IPS-18c (cell line): ENCODE measurements around the gene UST.

Experiments
- H3K4me3 ChIP-seq: 2 replicates; pipeline ENCODE4 v1.7.0; 2013; ENCODE audit warnings: low read depth, mild to moderate bottlenecking, low read length, moderate library complexity; ENCODE audit not compliant: insufficient read depth
- H3K9me3 ChIP-seq: one replicate; pipeline ENCODE4 v1.6.1; 2013; ENCODE audit warnings: mild to moderate bottlenecking, low read length, moderate library complexity; ENCODE audit not compliant: control insufficient read depth, insufficient read depth

Gene UST

DNA sequence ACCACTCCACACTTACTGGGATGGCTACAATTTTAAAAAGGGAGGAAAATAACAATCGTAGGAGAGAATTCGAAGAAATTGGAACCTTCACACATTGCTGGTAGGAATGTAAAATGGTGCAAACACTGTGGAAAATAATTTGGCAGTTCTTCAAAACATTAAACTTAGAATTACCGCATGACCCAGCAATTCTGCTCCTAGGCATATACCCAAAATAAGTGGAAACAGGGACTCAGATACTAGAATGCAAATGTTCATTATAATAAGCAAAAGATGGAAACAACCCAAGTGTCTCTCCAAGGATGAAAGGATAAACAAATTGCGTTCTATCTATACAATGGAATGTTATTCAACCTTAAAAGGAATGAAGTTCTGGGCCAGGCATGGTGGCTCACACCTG is 325.2 kb downstream of the UST start:
- no peaks in the 10 kb centered on the region for H3K9me3 ChIP-seq
- no peak overlapping the region for H3K4me3 ChIP-seq

DNA sequence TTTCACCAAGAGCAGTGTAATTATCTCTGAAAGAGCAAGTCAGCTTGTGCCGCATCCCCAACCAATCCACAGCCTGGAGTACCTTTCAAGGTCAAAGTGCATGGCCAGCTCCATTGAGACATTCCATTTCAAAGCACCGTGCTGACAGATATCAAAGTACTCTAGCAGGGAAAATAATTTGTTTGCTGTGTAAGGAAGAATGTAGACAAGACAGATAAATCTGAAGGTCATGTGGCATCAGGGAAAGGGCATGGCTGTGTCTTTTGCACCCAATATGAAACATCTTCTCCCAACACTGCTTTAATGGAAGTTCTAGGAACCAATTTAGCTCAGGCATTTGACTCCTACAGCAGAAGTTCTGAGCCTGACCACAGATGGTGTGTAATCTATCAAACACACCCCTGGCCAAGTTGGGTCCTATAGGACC is 328.0 kb downstream of the UST start:
- Histone ChIP-seq H3K9me3 (no peaks in the 10 kb centered on the region), H3K4me3 (no peak overlapping the region)

DNA sequence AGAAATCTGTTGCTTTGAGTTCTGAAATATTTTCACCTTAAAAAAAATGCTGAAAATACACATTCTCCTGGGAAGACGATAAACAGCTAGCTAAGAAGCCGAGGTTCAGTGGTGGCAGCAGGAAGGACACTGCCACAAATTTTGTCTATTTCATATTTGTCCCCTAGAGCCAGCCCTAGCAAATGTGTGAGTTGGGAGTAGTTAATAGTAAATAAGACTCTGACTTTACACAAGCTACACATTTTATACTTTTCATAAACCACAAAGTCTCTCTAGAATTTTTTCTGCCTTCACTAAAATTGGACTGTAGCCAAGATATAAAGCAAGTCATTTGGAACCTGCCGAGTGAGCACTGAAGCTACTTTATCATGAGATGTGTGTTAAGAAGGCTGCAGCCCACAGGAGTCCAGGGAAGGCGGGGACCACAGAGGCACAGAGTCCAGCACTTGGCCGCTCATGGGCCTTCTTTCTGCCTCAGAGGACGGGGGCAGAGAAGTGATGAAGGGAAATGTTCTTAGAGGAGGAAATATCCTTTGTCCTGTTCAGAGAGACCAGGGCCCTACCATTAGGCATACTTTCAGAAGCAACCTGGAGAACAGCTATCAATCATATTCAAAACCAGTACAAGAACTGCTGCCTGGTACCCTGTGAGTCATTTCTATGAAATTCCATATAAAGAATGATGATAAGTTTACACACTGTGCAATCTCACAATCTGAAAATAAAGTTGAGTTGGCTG is 329.0 kb downstream of the UST start:
- Histone ChIP-seq H3K4me3 (no peak overlapping the region), H3K9me3 (no peaks in the 10 kb centered on the region)

DNA sequence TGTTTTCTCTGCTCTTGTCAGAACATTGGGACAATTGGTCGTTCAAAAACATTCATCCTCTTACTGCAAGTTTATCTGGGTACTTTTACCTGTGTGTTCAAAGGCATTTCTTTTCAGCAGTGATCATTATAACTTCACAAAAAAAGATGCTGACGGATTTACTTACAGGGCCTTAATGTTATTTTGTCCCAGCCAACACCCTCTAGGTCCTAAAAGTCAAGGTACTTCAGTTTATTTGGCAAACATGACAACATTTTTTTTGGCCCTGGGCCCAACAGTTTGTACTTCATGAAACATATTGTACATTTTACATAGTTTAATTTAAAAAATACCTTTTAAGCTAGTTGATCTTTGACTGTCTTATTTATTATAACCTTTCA is 329.5 kb downstream of the UST start:
- no peak overlapping the region for H3K4me3 ChIP-seq
- no peaks in the 10 kb centered on the region for H3K9me3 ChIP-seq

DNA sequence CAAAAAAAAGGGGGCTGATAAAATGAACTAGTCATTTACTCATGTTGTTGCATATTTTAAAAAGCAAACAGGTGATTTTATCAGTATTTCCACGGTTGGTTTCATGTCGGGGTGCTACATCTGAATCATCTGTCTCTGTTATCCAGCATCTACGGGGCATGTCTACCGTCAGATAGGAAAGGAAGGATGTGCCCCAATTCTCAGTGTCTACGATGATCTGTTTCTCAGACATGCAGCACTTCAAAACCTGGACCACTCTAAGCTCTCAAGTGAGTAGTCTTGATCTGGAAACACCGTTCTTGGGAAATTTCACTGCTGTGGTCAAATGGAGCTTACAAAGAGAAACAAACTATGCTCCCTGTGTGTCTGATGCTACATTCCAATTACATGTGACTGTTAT is 330.4 kb downstream of the UST start:
- H3K9me3 ChIP-seq = no peaks in the 10 kb centered on the region

DNA sequence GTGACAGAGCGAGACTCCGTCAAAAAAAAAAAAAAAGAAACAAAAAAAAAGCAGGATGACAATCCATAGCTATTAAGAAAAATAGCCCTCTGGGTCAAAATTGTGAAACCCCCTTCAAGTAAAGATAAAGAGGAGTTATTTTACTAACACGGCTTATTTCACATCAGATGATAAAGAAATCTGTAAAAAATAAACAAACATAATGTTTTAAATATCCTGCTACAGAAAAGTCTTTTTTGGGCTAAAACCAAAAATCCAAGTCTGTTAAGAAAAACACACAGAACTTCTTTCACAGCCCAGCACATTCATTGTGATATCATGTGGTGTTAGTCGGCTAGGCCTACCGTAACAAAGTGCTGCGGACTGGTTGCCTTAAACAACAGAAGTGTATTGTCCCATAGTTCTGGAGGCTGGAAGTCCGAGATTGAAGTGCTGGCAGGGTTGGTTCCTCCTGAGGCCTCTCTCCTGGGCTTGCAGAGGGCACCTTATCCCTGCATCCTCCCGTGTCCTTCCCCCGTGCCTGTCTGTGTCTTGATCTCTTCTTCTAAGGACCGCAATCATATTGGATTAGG is 331.5 kb downstream of the UST start:
- no peaks in the 10 kb centered on the region for H3K9me3 ChIP-seq

More for the DNA sequence above, 330.4 kb downstream of the UST start:
- no peak overlapping the region for H3K4me3 ChIP-seq

DNA sequence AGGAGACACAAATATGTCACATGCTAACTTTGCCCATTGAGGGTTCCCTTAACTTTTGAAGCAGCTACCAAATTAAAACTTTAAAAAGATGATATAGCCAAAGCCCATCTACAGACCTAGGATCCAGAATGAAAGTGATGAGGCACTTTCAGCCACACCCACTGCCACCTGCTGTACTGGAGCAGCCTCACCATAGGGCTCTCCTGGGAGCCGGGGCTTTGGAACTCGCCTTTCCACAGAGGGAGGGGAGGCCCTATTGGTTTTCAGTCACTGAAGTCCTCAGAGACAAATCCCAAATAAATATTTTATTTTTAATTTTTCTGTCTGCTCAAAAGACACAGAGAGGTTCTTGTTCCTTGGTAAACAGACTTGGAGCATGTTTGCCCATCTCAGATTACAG is 332.6 kb downstream of the UST start:
- no peaks in the 10 kb centered on the region for H3K9me3 ChIP-seq

More for the DNA sequence above, 331.5 kb downstream of the UST start:
- H3K4me3 ChIP-seq = no peak overlapping the region

DNA sequence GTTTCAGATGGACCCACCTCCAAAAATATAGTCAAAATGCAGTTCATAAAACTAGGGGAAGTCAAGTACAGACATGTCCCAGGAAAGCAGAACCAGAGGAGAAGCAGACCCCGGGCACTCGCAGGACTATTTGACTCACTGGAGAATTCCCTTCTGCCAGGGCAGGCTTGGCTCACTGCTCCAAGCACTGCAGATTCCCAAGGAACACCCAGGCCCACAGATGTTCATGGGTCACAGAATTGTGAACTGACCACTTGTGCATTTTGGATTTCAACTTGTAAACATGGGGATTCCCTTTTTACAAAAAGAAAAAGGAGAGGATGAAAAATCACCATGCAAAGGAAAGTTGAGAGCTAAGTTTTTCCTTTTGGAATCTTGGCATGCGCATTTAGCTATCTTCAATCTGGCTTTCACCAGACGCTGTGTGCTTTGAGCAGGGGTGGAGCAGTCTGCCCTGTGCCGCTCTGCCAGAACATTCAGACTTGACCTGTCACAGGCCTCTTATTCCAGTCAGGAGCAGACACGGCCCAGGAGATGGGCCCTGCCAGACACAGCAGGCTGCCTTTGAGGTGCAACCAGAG is 333.2 kb downstream of the UST start:
- Histone ChIP-seq H3K9me3 (no peaks in the 10 kb centered on the region), H3K4me3 (no peak overlapping the region)

More for the DNA sequence above, 332.6 kb downstream of the UST start:
- no peak overlapping the region for H3K4me3 ChIP-seq

DNA sequence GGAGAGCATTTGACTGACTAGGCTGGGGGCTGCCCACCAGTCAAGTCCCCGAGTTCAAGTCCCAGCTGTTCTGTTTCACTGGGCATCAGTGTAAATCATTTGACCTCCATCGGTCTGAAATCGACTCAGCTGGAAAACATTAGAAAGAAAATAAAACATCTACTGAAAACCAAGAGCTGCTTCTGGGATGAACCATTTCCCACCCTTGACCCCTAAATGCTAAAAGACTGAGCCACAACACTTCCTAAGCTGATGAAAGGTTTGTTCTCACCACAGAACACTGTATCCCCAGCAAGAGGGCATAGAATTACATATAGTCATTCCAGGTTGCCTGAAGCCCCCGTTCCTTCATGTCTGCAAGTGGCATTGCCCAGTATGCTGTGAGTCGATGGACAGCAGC is 333.7 kb downstream of the UST start:
- no peaks in the 10 kb centered on the region for H3K9me3 ChIP-seq
- no peak overlapping the region for H3K4me3 ChIP-seq

DNA sequence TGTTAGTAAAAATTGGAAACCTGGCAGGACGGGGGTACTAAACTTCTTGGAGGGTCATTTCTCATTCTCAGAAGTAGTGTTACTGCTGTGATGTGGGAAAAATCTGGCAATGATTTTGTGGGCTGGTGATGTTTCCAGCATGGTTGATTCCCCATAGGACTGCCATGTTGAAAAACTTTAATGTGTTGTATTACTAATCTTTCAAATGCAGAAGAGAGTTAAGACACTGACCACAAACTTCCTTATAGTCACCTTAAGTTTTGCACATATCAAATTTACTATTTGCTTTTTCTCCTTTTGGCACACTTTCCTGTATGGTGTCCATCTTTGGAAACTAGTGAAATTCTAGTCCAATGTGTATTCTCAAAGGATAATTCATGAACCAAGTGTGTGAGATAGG is 334.5 kb downstream of the UST start:
- H3K4me3 ChIP-seq = no peak overlapping the region
- H3K9me3 ChIP-seq = no peaks in the 10 kb centered on the region

DNA sequence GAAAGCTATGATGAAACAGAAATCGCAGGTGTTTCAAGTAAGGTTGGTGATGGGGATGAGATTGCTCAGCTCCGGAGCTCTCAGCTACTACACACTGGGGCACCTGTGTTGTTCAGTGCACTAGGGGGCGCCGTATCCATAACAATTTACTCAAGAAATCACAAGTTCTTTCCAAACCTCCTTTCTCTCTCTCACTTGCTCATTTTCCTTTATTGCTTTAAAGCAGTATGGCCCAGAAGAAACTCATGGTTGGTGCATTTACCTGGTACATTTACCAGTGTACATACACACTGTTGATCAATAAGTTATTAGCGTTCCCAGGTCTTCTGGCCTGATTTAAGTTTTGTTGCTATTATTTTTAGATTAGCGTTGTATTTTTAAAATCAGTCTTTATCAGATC is 335.5 kb downstream of the UST start:
- no peak overlapping the region for H3K4me3 ChIP-seq
- no peaks in the 10 kb centered on the region for H3K9me3 ChIP-seq

DNA sequence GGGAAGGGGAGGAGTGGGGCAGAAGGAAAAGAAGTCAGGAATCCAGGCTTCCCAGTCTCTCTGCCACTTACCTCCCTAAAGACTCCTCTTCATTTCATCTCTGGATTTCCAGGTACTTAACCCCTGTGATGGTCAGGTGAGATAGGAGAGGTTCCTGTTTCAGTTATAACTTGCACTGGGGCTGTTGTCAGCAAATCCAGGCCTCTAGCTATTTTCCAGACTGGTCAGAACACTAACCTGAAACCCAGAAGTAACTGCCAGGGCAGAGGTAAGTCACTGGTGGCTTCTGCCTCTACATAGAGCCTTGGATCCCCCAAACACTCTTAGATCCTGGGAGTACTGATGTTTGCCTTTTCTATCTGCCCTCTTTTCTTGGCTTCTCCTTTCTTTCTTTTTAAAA is 337.2 kb downstream of the UST start:
- Histone ChIP-seq H3K4me3 (no peak overlapping the region), H3K9me3 (no peaks in the 10 kb centered on the region)

DNA sequence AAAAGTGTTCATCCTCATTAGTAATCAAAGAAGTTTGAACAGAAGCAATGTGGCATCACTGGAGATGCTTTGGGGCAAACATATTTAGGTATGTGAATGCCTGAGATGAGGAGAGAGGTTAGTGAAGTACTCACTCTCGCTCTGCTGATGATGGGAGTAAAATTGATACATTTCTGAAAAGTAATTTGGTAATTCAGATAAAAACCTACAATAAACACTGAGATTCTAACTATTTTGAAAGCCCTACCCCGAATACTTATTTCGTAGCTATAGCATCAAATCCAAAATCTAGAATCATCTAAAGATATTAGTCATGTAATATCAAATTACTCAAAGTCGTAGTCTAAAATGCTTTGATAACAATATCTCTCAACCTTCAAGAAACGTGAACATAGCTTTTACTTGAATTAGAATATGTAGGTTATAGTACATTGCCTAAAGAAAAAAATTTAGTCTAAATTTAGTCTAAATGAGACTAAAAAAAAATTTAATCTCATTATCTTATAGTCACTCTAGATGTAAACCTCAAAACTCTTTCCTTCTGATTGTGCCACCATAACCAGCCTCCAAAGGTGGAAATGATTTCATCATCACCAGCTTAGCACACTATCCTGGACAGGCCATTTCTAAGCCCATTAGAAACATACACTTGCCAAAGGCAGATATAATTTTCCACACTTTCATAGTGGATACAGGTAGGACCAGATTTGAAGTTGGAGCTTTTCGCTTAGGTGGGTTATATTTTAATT is 338.2 kb downstream of the UST start:
- Histone ChIP-seq H3K4me3 (no peak overlapping the region), H3K9me3 (no peaks in the 10 kb centered on the region)

DNA sequence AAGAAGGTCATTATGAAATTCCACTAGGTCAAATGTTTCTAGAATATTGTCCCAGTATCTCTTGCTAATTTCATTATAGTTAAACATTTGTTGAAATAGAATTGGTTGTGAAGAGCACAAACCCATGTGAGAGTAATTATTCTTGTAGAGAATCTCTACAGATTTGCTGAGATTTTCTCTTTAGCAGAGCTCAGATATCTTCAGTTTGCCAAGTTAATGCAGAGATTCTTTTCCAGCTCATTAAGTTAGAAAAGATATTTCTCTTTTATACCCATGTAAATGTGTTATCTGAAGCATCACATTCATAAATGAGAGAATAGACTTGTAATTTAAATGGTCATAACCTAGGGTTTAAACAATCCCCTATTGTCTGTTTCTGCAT is 338.7 kb downstream of the UST start:
- Histone ChIP-seq H3K9me3 (no peaks in the 10 kb centered on the region), H3K4me3 (no peak overlapping the region)

DNA sequence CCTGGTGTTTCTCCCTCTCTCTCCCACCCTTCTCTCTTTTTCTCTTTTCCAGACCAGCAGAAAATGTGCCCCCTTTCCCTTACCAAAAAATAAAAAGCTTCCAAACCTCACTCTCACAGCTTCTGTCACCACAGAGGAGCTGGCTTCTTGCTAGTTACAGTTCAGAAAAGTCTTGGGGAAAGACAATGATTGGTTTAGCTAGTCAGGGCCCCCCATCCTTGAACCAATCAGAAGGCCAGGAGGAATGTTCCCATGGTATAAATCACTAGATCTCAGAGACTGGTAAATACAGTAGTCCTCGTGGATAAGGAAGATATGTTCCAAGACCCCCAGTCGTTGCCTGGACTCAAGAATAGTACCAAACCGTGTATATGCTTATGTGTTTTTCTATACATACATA is 339.5 kb downstream of the UST start:
- Histone ChIP-seq H3K4me3 (no peak overlapping the region), H3K9me3 (no peaks in the 10 kb centered on the region)

DNA sequence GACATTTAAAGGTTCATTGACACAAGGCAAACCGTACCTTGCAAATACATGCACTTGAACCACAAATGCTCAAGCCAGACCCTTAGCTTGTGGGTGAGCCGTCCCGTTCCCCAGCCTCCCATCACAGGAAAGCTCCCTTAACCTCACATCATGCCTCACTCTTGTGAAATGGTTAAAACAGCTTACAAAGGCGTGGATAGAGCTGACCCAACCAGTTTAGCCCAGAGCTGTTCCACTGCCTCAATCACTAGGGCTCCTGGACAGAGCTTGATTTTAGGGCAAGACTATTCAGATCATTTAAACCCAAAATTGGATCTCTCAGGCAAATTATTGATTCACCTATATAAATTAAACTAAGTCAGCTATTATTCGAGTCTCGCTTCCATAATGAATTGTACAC is 341.1 kb downstream of the UST start:
- H3K4me3 ChIP-seq = no peak overlapping the region
- no peaks in the 10 kb centered on the region for H3K9me3 ChIP-seq

DNA sequence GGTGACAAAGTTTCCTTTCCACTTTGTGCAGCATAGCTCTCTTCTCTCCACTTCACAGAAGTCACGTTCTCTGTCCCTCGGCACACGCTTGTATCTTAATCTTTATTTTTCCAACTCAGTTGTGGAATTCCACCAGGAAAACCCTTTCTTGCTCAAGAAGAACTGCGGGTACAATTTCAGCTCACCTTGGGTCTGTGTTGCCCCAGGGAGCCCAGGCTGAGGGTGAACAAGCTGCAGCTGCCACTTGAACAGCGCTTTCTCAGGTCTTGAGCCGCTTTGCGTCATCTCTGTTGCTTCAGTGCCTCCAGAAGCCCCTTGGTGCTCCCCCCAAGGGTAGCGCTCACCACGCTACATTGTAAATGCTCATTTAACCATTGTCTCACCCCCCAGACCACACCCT is 341.5 kb downstream of the UST start:
- H3K4me3 ChIP-seq = no peak overlapping the region
- no peaks in the 10 kb centered on the region for H3K9me3 ChIP-seq

DNA sequence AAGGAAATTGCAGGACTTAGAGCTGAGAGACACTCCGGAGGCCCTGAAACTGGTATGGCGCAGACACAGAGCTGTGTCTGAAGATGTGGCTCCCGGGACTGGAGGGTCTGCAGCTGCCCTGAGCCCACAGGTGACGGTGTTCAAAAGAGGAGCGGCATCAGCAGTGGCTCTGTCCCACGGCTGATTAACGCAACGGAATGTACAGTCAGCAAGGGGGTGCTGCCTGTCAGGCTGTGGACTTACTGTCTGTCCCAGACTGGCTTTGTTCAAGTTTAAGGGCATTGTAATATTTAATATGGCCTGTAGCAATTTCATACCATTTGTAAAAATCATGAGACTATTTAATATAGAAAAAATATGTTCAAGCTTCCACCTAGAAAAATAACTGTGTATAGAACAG is 342.7 kb downstream of the UST start:
- no peak overlapping the region for H3K4me3 ChIP-seq
- H3K9me3 ChIP-seq = no peaks in the 10 kb centered on the region
